Tibial nerve (tissue), 3 donors: ENCODE results near the gene ATP11A.

ENCODE experiments used
- CTCF ChIP-seq, 5 experiments: fragments of 200-600 bp in 3 of 5; fragments of 450-650 bp in 2 of 5; sonication (generic) in 3 of 5; IDR thresholded peaks; one replicate each; pipeline ENCODE4 v1.5.1; 2016 to 2019; ENCODE audit warnings: antibody characterized with exemption in 5 of 5, mild to moderate bottlenecking in 3 of 5, moderate library complexity in 2 of 5
- POLR2A ChIP-seq, 2 donors: fragments of 450-650 bp; IDR thresholded peaks; one replicate each; pipeline ENCODE4 v1.6.1; 2017; ENCODE audit warnings: antibody characterized with exemption in 2 of 2, mild to moderate bottlenecking in 2 of 2, moderate library complexity in 2 of 2

GRCh38 chr13:112905086-112905485 is 215.2 kb downstream of the ATP11A start:
- TF ChIP-seq CTCF (IDR thresholded peaks at IDR 0.05) (no peak), POLR2A (IDR thresholded peaks at IDR 0.05) (no peak)
